GM12891 (cell line): ENCODE data around the gene TNFSF11.

Source experiments
- POLR2A ChIP-seq: IDR thresholded peaks from 2 replicates; pipeline ENCODE4 v1.6.1; 2011; ENCODE audit warnings: low read depth, low read length, control low read depth
- POU2F2 ChIP-seq: IDR thresholded peaks from 2 replicates; pipeline ENCODE4 v1.6.1; 2011; ENCODE audit warnings: low read depth, mild to moderate bottlenecking, control low read depth, low read length, moderate library complexity

GRCh38 chr13:42545842-42546241, 28.1 kb upstream of the TNFSF11 start:
- TF ChIP-seq POLR2A (no peak), POU2F2 (no peak)
